DMS79 treated with DMSO at 0.1 percent for 48 hours (cell line): ENCODE results near the gene ARL6IP1.

ENCODE experiments used
- DNase-seq: peaks from one replicate; lab custom pipeline; 2025; lab: John Stamatoyannopoulos, UW

The ARL6IP1 gene

GRCh38 chr16:18801145-18801972 lies at the start of gene ARL6IP1:
ARL6IP1 (minus strand) TSS chr16:18801549; CDS start chr16:18801466, 83 bp downstream.
- DNase-seq: peak; percentile 97

DNA sequence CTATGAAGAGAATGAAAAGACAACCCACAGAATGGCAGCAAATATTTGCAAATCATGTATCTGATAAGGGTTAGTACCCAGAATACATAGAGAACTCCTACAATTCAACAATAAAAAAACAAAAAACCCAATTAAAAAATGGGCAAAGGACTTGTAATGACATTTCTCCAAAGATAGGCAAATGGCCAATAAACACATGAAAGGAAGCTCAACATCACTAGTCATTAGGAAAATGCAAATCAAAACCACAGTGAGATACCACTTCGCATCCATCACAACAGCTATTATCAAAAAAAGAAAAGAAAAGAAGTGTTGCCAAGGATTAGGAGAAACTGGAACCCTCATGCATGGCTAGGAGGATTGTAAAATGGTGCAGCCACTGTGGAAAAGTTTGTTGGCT lies 45.1 kb upstream of the ARL6IP1 start:
- no peak for DNase-seq

- no peak for DNase-seq
These were observed 41.2 kb upstream of the ARL6IP1 start for GRCh38 chr16:18842565-18842964.

DNA sequence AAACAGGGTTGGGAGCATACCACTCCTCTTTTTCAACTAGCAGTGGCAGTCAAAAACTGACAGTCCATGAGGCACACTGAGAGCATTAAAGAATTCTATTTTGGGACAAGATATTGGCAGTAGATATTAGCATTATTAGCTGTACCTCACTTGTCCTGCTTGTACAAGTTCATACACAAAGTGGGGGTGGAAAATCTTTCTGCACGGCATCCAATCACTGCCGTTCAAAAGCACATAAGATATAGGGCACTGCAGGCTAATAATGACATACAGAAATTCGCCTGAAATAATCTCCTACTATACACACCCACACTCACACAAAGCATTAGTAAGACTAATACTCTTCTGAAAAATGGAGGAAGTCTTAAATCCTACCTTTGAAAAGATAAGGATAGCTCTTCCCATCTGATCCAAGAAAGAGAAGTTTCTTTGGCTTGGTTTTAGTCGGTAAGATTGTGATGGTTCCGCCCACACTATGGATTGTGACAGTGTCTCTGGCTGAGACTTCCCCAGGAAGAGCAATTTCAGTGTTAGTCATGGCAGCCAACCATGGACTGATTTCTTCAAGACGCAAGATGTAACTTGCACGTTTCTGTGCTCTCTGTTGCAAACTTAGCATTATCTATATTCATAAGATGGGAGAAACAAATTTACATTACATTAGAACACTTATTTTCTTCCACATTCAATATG lies 40.6 kb upstream of the ARL6IP1 start:
- no peak for DNase-seq

DNA sequence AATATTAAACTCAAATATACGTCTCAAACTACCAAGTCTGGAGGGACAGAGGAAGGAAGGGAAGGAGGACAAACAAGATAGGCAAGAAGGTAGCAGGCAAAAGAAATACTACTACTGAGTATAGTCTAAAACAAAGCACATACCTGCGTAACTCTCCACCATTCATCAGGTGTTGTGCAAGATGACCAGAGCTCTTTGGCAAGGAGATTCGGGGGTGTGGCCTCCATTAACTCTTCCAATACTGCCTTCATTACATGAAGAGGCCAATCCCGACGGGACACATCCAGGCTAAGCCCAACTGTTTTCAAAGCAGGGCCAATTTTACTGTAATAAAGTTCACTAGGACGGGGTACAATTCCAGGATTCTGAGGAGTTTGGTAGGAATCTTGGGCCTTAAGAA lies 38.2 kb upstream of the ARL6IP1 start:
- no peak for DNase-seq

DNA sequence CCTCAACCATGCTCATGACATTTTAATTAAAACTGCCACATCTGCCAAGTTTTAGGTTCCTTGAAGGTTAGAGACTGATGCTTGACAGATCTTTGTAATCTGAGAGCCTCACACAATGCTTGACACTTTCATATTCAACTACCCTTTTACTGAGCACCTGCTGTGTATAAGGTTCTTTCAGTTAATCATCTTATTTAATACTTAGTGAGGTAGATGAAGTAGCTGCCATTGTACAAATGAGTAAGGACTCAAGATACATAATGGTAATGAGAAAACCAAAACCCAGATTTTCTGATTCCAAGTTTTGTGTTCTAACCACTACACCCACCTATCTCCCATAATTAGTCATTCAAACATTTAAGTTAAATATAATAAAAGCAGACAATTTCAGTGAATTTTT lies 35.4 kb upstream of the ARL6IP1 start:
- no peak for DNase-seq

- no peak for DNase-seq
These were observed 33.5 kb upstream of the ARL6IP1 start for GRCh38 chr16:18834864-18835263.

GRCh38 chr16:18833707-18834505 lies 32.6 kb upstream of the ARL6IP1 start:
- DNase-seq: no peak

- DNase-seq: no peak
These were observed 31.3 kb upstream of the ARL6IP1 start for GRCh38 chr16:18832613-18833012.

DNA sequence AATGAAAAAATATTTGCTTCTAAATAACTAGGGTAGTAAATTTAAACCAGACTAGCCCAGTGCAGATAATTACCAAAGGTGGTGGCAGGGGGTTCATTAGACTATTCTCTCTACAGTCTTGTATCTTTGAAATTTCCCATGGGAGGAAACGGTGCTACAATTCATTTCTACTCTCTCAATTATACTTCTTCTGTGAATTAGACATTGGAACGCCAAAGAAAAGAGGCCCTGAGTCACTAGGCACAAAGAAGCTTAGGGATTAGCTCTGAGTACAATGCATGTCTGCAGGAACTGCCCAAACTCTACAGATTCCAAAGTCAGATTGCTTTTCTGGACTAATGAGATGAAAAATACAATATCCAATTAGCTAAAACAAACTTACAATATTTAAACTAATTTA lies 30.7 kb upstream of the ARL6IP1 start:
- no peak for DNase-seq

- no peak for DNase-seq
These were observed 27.9 kb upstream of the ARL6IP1 start for GRCh38 chr16:18829251-18829650.

DNA sequence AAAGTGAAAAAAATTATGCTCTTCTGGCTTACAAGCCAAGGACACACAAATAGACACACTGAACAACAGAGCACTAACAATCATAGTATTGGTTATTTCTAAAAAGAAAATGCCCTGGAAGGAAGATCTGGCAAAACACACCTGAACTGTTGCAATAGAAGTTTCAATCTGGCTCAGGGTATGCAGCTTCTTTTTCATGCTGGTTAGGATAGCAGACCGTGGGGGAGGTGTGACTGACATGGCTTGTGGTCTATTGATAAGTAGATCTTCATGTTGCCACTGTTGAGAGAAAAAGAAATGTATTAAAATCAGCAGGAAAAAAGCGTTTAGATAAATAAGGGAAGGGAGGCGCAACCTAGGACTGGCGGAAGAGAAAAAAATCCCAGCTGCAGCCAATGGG lies 26.5 kb upstream of the ARL6IP1 start:
- no peak for DNase-seq

- no peak for DNase-seq
These were observed 14.9 kb upstream of the ARL6IP1 start for GRCh38 chr16:18816286-18816685.

DNA sequence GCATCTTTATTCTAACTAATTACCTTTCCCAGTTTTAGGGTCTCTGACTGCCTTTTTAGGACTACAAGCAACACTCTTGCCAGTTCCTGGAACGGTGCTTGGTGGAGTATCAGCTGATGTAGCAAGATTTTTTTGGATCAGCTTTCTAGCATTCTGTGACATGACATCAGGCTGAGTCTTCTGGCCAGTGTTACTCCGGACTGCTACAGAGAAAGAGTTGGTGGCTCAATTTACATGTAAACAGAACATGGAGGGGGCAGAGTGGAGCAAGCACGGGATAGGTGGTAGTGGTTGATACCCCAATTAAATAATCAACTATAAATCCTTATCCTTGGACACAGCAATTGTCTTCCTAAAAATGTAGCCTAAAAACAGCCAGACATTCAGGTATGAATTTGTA lies 10.6 kb upstream of the ARL6IP1 start:
- DNase-seq: no peak

DNA sequence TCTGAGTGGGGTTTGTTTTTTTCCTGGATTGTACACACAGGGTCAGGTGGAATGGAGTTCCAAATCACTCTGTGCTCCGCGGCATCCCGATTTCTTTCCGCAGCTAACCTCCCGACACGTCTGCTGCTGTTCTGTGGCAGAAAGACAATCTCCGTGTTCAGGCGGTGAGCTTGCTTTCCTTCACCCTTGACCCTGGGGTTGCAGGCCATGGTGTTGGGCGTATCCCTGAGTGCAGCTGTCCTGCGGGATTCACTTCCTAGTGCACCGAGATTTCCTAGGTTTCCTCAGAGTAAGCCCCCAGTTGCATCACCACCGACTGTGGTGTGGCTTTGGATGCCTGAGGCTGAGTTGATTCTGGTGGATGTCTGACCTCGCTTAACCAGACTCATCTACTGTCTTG lies 7.8 kb upstream of the ARL6IP1 start:
- no peak for DNase-seq

DNA sequence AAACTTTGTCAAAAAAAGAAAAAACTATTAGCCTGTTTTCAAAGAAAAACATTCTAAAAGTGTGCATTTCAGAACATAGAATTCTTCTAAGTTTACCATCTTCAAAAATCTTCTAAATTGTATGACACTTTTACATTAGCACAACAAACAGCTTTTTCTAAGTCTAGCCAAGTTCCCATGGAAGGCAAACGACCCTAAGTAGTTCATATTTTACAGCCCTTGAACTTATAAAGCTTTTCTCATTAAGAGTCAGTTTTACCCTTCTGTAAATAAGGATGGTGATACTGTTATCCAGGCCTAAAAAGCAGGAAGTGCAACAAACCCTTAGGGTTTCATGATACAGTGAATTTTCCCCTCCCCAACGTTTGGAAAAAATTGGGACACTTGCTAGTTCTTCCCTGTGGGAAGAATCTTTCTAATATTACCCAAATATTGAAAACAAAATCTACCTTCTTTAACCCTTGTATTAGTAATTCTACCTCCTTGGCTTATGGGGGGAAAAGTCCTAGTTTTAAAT lies 4.0 kb upstream of the ARL6IP1 start:
- DNase-seq: no peak

DNA sequence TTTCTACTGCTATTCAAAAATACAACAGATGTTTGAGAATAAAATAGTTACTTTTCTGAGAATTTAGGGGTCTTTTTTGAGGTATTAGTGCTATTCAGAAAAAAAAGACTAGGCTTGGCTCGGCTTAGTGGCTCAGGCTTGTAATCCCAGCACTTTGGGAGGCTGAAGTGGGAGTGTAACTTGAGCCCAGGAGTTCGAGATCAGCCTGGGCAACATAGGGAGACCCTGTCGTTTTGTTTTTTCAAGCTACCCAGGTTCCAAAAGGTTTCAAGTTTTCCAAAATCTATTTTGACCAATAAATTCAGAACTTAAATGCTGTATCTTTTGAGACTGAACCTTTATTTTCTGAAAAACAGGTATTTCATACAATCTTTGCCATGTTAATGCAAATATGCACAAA lies 3.2 kb upstream of the ARL6IP1 start:
- no peak for DNase-seq

- DNase-seq: no peak
These were observed 2.5 kb upstream of the ARL6IP1 start for GRCh38 chr16:18803569-18804462.

DNA sequence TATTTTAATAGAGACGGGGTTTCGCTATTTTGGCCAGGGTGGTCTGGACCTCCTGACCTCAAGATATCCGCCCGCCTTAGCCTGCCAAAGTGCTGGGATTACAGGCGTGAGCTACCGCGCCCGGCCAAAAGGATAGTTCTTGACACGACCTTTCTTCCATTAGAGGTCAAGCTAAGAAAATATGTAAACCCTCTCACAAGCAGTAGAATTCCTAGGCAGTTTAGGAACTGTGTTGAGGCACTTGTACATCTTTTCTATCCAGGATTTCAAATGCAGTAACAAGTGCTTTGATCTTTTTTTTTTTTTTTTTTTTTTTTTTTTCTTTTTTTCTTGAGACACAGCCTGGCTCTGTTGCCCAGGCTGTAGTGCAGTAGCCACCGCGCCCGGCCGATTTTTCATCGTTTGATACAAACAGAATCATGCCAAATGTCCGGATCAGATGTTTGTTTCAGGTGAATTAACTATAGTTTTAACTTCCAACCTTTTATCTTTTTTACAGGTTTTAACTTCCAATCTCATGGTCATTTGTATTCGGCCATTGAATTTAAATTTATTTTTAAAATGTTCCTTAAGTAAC lies 1.5 kb upstream of the ARL6IP1 start:
- DNase-seq: no peak

- DNase-seq: no peak
These were observed 589 bp downstream of the ARL6IP1 start for GRCh38 chr16:18800775-18801144.

GRCh38 chr16:18800293-18800692 lies 1.1 kb downstream of the ARL6IP1 start:
- DNase-seq: no peak
